Measurements from ENCODE around the gene BCL11A.

DNA sequence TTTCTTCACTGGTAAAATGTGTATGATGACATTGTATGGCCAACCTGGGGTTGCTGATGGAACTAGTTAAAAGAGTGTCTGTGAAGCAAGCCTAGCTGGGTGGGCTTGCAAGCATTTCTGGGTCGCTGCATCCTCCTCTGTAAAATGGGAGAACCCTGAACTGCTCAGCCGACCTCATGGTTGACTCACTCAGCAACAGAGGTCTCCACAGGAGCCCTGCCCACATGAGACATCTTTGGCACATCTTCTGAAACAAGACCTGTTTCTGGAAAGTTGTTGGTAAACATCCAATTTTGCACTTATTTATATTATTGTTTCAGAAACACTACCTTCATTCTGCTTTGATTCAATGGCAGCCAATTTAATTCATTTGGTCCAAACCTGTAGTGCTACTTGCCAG, 52.6 kb downstream of the BCL11A start:
- TF ChIP-seq, protein P1, sequence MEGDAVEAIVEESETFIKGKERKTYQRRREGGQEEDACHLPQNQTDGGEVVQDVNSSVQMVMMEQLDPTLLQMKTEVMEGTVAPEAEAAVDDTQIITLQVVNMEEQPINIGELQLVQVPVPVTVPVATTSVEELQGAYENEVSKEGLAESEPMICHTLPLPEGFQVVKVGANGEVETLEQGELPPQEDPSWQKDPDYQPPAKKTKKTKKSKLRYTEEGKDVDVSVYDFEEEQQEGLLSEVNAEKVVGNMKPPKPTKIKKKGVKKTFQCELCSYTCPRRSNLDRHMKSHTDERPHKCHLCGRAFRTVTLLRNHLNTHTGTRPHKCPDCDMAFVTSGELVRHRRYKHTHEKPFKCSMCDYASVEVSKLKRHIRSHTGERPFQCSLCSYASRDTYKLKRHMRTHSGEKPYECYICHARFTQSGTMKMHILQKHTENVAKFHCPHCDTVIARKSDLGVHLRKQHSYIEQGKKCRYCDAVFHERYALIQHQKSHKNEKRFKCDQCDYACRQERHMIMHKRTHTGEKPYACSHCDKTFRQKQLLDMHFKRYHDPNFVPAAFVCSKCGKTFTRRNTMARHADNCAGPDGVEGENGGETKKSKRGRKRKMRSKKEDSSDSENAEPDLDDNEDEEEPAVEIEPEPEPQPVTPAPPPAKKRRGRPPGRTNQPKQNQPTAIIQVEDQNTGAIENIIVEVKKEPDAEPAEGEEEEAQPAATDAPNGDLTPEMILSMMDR (IDR thresholded peaks at IDR 0.05): no peak
- no peak for TF ChIP-seq TCF7L2 (IDR thresholded peaks at IDR 0.05; ENCODE audit: low read depth, low read length)
